Keratinocyte (primary cell): ENCODE results near the gene KCNQ2. TPM values are rescaled to one million over a fixed set of nuclear protein-coding genes. Genes with fewer than 3 reads are reported as not detected.

ENCODE experiments used
- DNase-seq: peaks from one replicate; pipeline ENCODE4 v3.0.0-alpha.2; 2011; ENCODE audit warnings: low read depth, missing footprints, low spot score
- FAIRE-seq: peaks from 2 replicates; lab custom pipeline; 2011; peaks lifted over from hg19 to GRCh38; lab: Jason Lieb, UNC
- H2AFZ ChIP-seq: 2 replicates; pipeline ENCODE4 v1.6.0; 2012; ENCODE audit warnings: low read length, control low read depth, inconsistent platforms; ENCODE audit not compliant: control insufficient read depth
- H3K27ac ChIP-seq: 2 replicates; pipeline ENCODE4 v1.5.1; 2011; ENCODE audit warnings: low read length; ENCODE audit not compliant: control insufficient read depth, insufficient read depth
- H3K27me3 ChIP-seq: 3 replicates; pipeline ENCODE4 v1.6.0; 2011; ENCODE audit warnings: low read length; ENCODE audit not compliant: control insufficient read depth, insufficient read depth; ENCODE audit errors: extremely low read depth
- H3K36me3 ChIP-seq, 2 experiments: 2 replicates in 1 of 2; 3 replicates in 1 of 2; pipeline ENCODE4 v1.5.1; 2011; ENCODE audit warnings: low read length in 2 of 2, mild to moderate bottlenecking in 1 of 2; ENCODE audit not compliant: control insufficient read depth in 2 of 2, insufficient read depth in 2 of 2; ENCODE audit errors: extremely low read depth in 1 of 2
- H3K4me1 ChIP-seq: 3 replicates; pipeline ENCODE4 v1.5.1; 2011; ENCODE audit warnings: low read length; ENCODE audit not compliant: control insufficient read depth, insufficient read depth; ENCODE audit errors: extremely low read depth
- H3K4me2 ChIP-seq: 3 replicates; pipeline ENCODE4 v1.6.0; 2011; ENCODE audit warnings: low read depth, low read length; ENCODE audit not compliant: control insufficient read depth, insufficient read depth; ENCODE audit errors: extremely low read depth
- H3K4me3 ChIP-seq, 3 experiments: fragments of 200-600 bp in 1 of 3; sonication (generic) in 1 of 3; 2 replicates in 2 of 3; 3 replicates in 1 of 3; pipeline ENCODE4 v1.5.1; 2011 to 2016; ENCODE audit warnings: low read length in 3 of 3, mild to moderate bottlenecking in 3 of 3, control low read depth in 2 of 3, inconsistent platforms in 1 of 3, low read depth in 1 of 3, mixed read lengths in 1 of 3, mixed run types in 1 of 3, moderate library complexity in 1 of 3; ENCODE audit not compliant: control insufficient read depth in 2 of 3, insufficient read depth in 2 of 3; ENCODE audit errors: extremely low read depth in 1 of 3
- H3K79me2 ChIP-seq: 2 replicates; pipeline ENCODE4 v1.6.0; 2012; ENCODE audit warnings: low read length; ENCODE audit not compliant: control insufficient read depth, insufficient read depth
- H3K9ac ChIP-seq: 3 replicates; pipeline ENCODE4 v1.6.0; 2011; ENCODE audit warnings: low read length; ENCODE audit not compliant: control insufficient read depth, insufficient read depth; ENCODE audit errors: extremely low read depth
- H3K9me1 ChIP-seq: 3 replicates; pipeline ENCODE4 v1.6.0; 2011; ENCODE audit warnings: low read length; ENCODE audit not compliant: control insufficient read depth, insufficient read depth; ENCODE audit errors: extremely low read depth
- H3K9me3 ChIP-seq: 2 replicates; pipeline ENCODE4 v1.5.1; 2012; ENCODE audit warnings: low read depth, low read length; ENCODE audit not compliant: control insufficient read depth
- H4K20me1 ChIP-seq: 3 replicates; pipeline ENCODE4 v1.6.0; 2011; ENCODE audit warnings: low read length; ENCODE audit not compliant: control insufficient read depth, insufficient read depth; ENCODE audit errors: extremely low read depth
- CTCF ChIP-seq, 3 experiments: IDR thresholded peaks in 1 of 3; conservative IDR thresholded peaks in 1 of 3; optimal IDR thresholded peaks in 1 of 3; 2 replicates in 2 of 3; 3 replicates in 1 of 3; pipeline versions ENCODE3 to v1.5.1; 2011; ENCODE audit warnings: low read length in 3 of 3, mild to moderate bottlenecking in 3 of 3, moderate library complexity in 2 of 3, control low read depth in 1 of 3, inconsistent platforms in 1 of 3; ENCODE audit not compliant: insufficient read depth in 2 of 3; ENCODE audit errors: extremely low read depth in 1 of 3
- EZH2 ChIP-seq: IDR thresholded peaks from one replicate; pipeline ENCODE4 v1.6.1; 2012; ENCODE audit warnings: inconsistent platforms, mild to moderate bottlenecking, low read length, moderate library complexity
- dilution Hi-C: fragments of 300-500 bp; cut with MboI; formaldehyde crosslinking; loops from one replicate; pipeline ENCODE4 v1.7.0; 2020; ENCODE audit warnings: low sequenced_read_pairs; ENCODE audit not compliant: extremely low pct_ligation_motif_present
- polyA plus RNA-seq, 5 experiments: library from polyadenylated mRNA; depleted of rRNA in 3 of 5; stranded (reverse) in 3 of 5; stranded (forward) in 1 of 5; unstranded in 1 of 5; fragments of >200 nt; gene quantifications; 1 replicate in 1 of 5; 2 replicates in 3 of 5; 3 replicates in 1 of 5; pipeline versions ENCODE4 v1.2.1 to v1.2.3, GENCODE V29; 2011 to 2012; ENCODE audit warnings: missing spikeins in 2 of 5, low read depth in 1 of 5, low replicate concordance in 1 of 5

The KCNQ2 gene
- polyA plus RNA-seq, 1 donor (not counting 4 experiments of a cell fraction or from before 2014, with no cell fraction given): not detected

- Histone ChIP-seq H3K9me1 (no peaks in the 10 kb centered on the region), H3K4me1 (no peaks in the 10 kb centered on the region), H3K4me3 (no peak overlapping the region), H3K27ac (no peak overlapping the region), H3K27me3 (peaks cover 41% of the 10 kb centered on the region), H3K36me3 (no peaks in the 10 kb centered on the region), H4K20me1 (no peaks in the 10 kb centered on the region), H2AFZ (no peak overlapping the region), H3K79me2 (no peaks in the 10 kb centered on the region), H3K9me3 (no peaks in the 10 kb centered on the region), H3K4me2 (no peak overlapping the region), H3K9ac (no peak overlapping the region)
- dilution Hi-C loops: no loop called here
- DNase-seq (no peak), FAIRE-seq (no peak)
- TF ChIP-seq EZH2 (peak; percentile 67), CTCF (optimal IDR thresholded peaks at IDR 0.05 in 1 of 3, IDR thresholded peaks at IDR 0.05 in 1 of 3, conservative IDR thresholded peaks at IDR 0.05 in 1 of 3; ENCODE audit: extremely low read depth in 1 of 3, insufficient read depth in 2 of 3, low read length in 3 of 3) (no peak)
These were observed 112.3 kb downstream of the KCNQ2 start for GRCh38 chr20:63359937-63360849.

- TF ChIP-seq EZH2: no peak
- TF ChIP-seq CTCF (optimal IDR thresholded peaks at IDR 0.05 in 1 of 3, IDR thresholded peaks at IDR 0.05 in 1 of 3, conservative IDR thresholded peaks at IDR 0.05 in 1 of 3; ENCODE audit: extremely low read depth in 1 of 3, insufficient read depth in 2 of 3, low read length in 3 of 3): no peak
- no peaks in the 10 kb centered on the region for H4K20me1 ChIP-seq
- H3K4me1 ChIP-seq: no peaks in the 10 kb centered on the region
- no peak overlapping the region for H3K4me2 ChIP-seq
- H3K4me3 ChIP-seq: no peak overlapping the region
- FAIRE-seq: no peak
- no peaks in the 10 kb centered on the region for H3K36me3 ChIP-seq
- no peaks in the 10 kb centered on the region for H3K9me3 ChIP-seq
- H3K79me2 ChIP-seq: no peaks in the 10 kb centered on the region
- dilution Hi-C loops: no loop called here
- no peak overlapping the region for H3K9ac ChIP-seq
- no peak for DNase-seq
- no peak overlapping the region for H3K27ac ChIP-seq
- H3K27me3 ChIP-seq: peaks cover 41% of the 10 kb centered on the region
- H3K9me1 ChIP-seq: no peaks in the 10 kb centered on the region
- no peak overlapping the region for H2AFZ ChIP-seq
These were observed 113.1 kb downstream of the KCNQ2 start for GRCh38 chr20:63359164-63359934.
